Calu3 (cell line): ENCODE data around the gene GNA14. TPM values are rescaled to one million over a fixed set of nuclear protein-coding genes. Genes with fewer than 3 reads are reported as not detected.

Source experiments
- BruUV-seq: library from RNA; stranded (reverse); fragments of 400-500 nt; replicated peaks from 2 replicates; lab custom pipeline; 2021; lab: Mats Ljungman, UMichigan
- CTCF ChIA-PET: fragments of 300-600 bp; sonication (Branson Sonifier 250); formaldehyde crosslinking; loops from one replicate; lab custom pipeline; 2022; ENCODE audit warnings: antibody characterized with exemption; lab: Charles Lee
- DNase-seq: peaks from one replicate; pipeline ENCODE4 v3.0.0; 2022
- H3K27ac Mint-ChIP-seq: one replicate; pipeline ENCODE4 v1.8.0; 2022; ENCODE audit warnings: mixed read lengths; ENCODE audit not compliant: unreplicated experiment
- H3K27me3 Mint-ChIP-seq: one replicate; pipeline ENCODE4 v1.8.0; 2022; ENCODE audit warnings: mixed read lengths; ENCODE audit not compliant: unreplicated experiment
- H3K36me3 Mint-ChIP-seq: one replicate; pipeline ENCODE4 v1.8.0; 2022; ENCODE audit warnings: mild to moderate bottlenecking, moderate library complexity, mixed read lengths; ENCODE audit not compliant: insufficient read depth, unreplicated experiment
- H3K4me1 Mint-ChIP-seq: one replicate; pipeline ENCODE4 v1.8.0; 2022; ENCODE audit warnings: mild to moderate bottlenecking, low read depth, mixed read lengths; ENCODE audit not compliant: unreplicated experiment
- H3K4me3 Mint-ChIP-seq: one replicate; pipeline ENCODE4 v1.8.0; 2022; ENCODE audit warnings: mild to moderate bottlenecking, low read depth, moderate library complexity, mixed read lengths; ENCODE audit not compliant: unreplicated experiment
- H3K9me3 Mint-ChIP-seq: one replicate; pipeline ENCODE4 v1.8.0; 2022; ENCODE audit warnings: low read depth, mixed read lengths; ENCODE audit not compliant: unreplicated experiment
- CTCF ChIP-seq: fragments of 200-600 bp; IDR thresholded peaks from one replicate; pipeline ENCODE4 v1.8.0; 2022; ENCODE audit warnings: antibody characterized with exemption; ENCODE audit not compliant: unreplicated experiment
- intact Hi-C: fragments of 100-400 bp; cut with micrococcal nuclease; formaldehyde crosslinking; loops from one replicate; pipeline ENCODE4 v1.10.0; 2022; ENCODE audit not compliant: unreplicated experiment
- total RNA-seq: library from RNA; stranded (reverse); gene quantifications from 2 replicates; pipeline ENCODE4 v1.2.3, GENCODE V29; 2022

GNA14 gene
- total RNA-seq, 1 experiment from 2014 or later, result not detected

GRCh38 chr9:77435688-77436087 lies 212.4 kb downstream of the GNA14 start:
- DNase-seq, result no peak
- intact Hi-C loops, result no loop called here
- H3K4me3 Mint-ChIP-seq, result no peak overlapping the region
- no TSS peak for BruUV-seq
- no peaks in the 10 kb centered on the region for H3K36me3 Mint-ChIP-seq
- H3K9me3 Mint-ChIP-seq, result no peaks in the 10 kb centered on the region
- CTCF ChIA-PET, result no interaction called here
- no peak for TF ChIP-seq CTCF
- no peaks in the 10 kb centered on the region for H3K27me3 Mint-ChIP-seq
- peaks cover 7% of the 10 kb centered on the region for H3K4me1 Mint-ChIP-seq
- H3K27ac Mint-ChIP-seq, result no peak overlapping the region

- intact Hi-C loops, result no loop called here
- no peak for TF ChIP-seq CTCF
- H3K27ac Mint-ChIP-seq, result no peak overlapping the region
- H3K4me1 Mint-ChIP-seq, result peaks cover 7% of the 10 kb centered on the region
- no peaks in the 10 kb centered on the region for H3K27me3 Mint-ChIP-seq
- DNase-seq, result no peak
- no TSS peak for BruUV-seq
- no peaks in the 10 kb centered on the region for H3K36me3 Mint-ChIP-seq
- H3K4me3 Mint-ChIP-seq, result no peak overlapping the region
- no peaks in the 10 kb centered on the region for H3K9me3 Mint-ChIP-seq
- CTCF ChIA-PET, result no interaction called here
Observed at GRCh38 chr9:77435277-77435676, 212.8 kb downstream of the GNA14 start.

- Mint-ChIP-seq H3K4me3 (no peak overlapping the region), H3K27me3 (no peaks in the 10 kb centered on the region), H3K4me1 (peaks cover 7% of the 10 kb centered on the region), H3K36me3 (no peaks in the 10 kb centered on the region), H3K27ac (no peak overlapping the region), H3K9me3 (no peaks in the 10 kb centered on the region)
- TF ChIP-seq CTCF, result no peak
- no TSS peak for BruUV-seq
- intact Hi-C loops, result no loop called here
- CTCF ChIA-PET, result interaction anchor here (0.7 to 1.5 kb wide), 8 partner anchors 9 to 318 kb away, joined by 3 to 10 read pairs (median 4); no protein-coding TSS in a partner anchor
- peak; percentile 43 for DNase-seq
Observed at GRCh38 chr9:77433675-77434445, 214.3 kb downstream of the GNA14 start.

- no peaks in the 10 kb centered on the region for H3K9me3 Mint-ChIP-seq
- DNase-seq, result no peak
- intact Hi-C loops, result no loop called here
- BruUV-seq, result no TSS peak
- TF ChIP-seq CTCF, result no peak
- no peaks in the 10 kb centered on the region for H3K27me3 Mint-ChIP-seq
- H3K36me3 Mint-ChIP-seq, result no peaks in the 10 kb centered on the region
- CTCF ChIA-PET, result interaction anchor here (0.6 kb wide), 1 partner anchor 28 kb away, joined by 3 read pairs; no protein-coding TSS in a partner anchor
- H3K4me1 Mint-ChIP-seq, result peaks cover 7% of the 10 kb centered on the region
- no peak overlapping the region for H3K27ac Mint-ChIP-seq
- no peak overlapping the region for H3K4me3 Mint-ChIP-seq
Observed at GRCh38 chr9:77432053-77432452, 216.1 kb downstream of the GNA14 start.
